Activated gamma-delta T cell (primary cell): ENCODE results near the gene SMYD3.
"Not testable (repeated sequence)": the region's sequence is repeated elsewhere in the genome, so short reads cannot be mapped to it uniquely, and the experiment has no call there.

ENCODE experiments used
- DNase-seq: peaks from one replicate; lab custom pipeline; 2025; lab: John Stamatoyannopoulos, UW

SMYD3 gene

DNA sequence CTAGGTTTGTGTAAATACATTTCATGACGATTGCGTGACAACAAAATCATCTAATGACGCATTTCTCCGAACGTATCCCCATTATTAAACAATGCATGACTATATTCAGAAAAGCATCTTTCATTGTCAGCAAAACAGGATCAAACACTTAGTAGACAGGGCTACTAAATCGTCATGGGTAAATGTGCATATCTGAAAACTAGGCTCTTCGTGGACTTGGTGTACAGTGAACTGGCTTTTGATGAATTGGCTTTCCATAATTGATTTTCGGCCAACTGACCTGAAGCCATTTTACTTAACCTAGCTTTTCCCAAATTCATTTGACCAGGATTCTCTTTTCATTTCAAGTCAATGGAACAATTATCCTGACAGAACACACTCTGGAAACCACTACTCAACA, 665.0 kb downstream of the SMYD3 start:
- no peak for DNase-seq

DNA sequence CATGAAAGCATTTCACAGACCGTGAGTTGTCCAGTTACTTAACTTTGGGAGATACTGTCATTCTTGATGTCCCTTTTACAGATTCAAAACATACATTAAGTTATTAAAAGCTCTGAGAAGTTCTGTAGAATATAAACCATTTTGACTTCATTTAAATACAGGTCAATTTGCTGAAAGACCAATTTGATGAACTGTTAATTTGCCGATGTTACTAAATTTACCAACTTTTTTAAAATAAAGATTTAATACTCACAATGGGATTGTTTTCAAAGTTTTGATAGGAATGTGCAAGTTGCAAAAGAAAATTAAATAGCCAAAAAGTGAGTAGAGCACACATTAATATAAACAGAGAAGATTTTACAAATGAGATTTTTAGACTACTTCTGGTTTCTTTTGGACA, 666.1 kb downstream of the SMYD3 start:
- no peak for DNase-seq

DNA sequence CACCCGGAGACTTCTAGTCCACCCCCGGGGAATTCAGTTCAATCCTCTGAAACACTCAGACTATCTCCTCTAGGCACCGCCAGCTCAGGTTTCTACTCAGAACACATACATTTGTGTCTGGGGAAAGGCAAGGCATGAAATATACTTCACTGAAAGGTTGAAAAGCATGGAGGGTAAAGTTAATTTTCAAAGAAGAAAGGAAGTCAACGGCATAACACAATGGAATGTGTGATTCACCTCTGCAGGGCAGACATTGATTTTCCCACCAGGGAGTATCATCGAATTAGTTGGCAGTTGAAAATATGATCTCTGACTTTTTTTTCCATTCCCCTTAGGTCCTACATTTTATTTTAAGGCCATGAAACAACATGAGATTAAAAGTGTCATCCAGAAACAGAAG, 669.4 kb downstream of the SMYD3 start:
- no peak for DNase-seq

DNA sequence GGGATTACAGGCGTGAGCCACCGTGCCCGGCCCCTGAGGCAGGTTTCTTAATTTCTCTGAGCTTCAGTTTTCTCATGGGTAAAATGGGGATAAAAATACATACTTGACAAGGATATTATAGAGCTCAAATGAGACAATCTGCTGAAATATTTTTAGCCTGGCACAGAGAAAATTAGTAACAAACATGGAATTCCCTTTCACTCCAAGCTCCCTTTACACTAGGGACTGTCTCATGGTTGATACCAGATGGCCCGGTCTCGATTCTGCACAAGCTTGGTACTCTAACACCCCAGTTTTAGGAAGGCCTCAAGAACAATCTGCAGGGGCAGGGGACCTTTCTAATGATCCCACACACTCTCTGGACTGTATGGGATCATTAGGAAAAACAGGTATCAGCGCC, 671.7 kb downstream of the SMYD3 start:
- DNase-seq: no peak

DNA sequence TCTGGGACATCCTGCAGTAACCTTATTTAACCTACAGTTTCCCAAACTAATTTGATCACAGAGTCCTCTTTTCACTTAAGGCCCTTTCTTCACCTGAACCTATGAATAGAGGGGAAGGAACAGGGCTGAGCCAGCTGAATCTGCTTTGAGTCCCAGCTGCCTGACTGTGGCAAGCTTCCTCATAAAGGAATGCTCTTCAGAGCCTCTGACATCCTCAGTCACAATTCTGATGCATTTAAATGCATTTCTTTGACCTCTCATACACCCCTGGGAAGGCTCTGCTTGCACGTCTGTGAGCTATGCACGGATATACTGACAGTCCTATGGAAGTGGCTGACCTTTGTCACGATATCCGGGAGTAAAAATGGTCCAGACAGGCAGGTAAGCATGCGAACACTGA, 673.1 kb downstream of the SMYD3 start:
- DNase-seq: no peak

DNA sequence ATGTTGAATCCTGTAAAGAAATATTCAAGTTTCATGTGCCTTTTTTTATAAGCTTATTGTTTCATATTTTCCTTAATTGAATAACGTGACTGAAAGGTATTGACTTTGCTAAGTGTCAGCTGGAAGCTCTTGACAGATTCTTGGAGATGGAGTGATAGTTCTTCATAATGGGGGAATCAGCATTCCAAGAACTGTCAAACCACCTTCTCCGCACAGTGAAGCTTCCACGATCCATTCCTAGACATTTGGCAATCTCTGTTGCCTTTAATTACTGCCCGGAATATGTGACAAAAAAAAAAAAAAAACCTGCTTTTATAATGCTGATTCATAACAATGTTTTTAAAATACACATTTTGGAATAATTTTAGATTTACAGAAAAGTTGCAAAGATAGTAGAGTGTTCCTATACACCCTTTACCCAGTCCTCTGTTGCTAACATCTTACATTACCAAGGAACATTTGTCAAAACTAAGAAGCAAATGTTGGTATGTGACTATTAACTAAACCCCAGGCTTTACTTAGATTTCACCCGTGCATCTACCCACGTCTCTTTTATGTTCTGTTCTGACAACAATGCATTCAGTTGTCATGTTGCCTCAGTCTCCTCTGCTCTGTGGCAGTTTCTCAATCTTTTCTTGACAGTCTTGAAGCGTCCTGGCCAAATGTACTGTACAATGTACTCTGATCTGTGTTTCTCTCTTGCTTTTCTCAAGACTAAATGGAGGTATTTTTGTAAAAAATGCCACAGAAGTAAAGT, 674.1 kb downstream of the SMYD3 start:
- no peak for DNase-seq

DNA sequence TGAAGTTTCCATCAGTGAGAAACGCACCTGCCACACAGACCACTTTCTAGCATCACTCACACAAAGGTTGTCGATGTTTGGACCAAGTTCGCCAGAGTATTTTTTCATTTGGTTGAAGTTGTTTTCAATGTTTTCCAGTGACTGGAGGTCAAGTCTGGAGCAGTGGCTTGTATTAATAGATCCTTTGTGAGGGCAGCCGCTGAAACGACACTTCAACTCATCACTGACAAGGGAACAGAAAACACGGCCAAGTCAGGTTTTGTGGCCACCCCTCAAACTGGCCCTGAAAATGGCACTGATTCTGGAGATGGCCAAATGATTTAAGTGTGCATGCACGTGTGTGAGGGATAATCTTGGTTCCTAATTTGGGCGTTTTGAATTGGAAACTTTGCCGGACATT, 675.6 kb downstream of the SMYD3 start:
- no peak for DNase-seq

DNA sequence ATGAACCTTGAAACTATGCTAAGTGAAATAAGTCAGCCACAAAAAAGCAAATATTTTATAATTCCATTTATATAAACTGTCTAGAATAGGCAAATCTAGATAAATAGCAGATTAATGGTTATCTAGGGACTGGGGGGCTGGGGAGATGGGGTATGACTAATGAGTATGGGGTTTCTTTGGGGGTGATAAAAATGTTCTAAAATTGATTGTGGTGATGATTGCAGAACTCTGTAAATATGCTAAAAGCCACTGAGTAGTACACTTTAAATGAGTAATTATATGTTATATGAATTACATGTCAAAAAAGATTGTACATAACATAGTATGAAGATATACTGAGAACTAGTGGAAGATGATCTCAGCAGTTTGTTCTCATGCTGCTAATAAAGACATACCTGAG, 677.3 kb downstream of the SMYD3 start:
- no peak for DNase-seq

DNA sequence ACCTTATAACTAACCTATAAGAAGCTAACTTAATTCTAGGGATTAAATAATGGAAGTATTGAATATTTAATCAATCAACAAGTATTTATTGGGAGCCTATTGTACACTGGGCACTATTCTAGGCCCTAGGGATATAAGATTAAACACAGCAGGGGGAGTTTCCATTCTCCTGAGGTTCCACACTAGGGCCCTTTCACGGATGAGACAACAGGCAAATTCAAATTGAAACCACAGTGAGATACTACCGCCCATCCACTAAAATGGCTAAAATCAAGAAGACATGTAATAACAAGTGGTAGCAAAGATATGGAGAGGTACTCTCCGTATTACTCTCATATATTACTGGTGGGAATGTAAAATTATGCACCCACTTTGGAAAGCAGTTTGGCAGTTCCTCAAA, 677.9 kb downstream of the SMYD3 start:
- DNase-seq: no peak

DNA sequence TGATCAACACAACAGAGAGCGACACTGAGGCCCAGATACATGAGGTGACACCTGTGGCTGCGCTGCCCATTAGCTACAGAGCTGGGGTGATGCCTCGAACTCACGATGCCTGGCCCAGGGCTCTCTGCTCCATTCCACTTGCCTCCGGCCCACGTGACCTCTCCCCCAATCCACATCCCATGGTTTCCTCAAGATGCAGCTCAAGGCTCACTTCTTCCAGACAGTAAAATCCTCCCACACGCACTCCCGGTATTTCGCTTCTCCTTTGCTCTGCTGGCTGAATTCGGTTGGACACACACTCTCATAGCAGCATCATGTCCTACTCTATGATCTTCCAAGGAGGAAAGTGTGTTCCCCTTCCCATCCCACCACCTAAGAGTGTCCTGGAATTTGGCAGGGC, 679.8 kb downstream of the SMYD3 start:
- DNase-seq: no peak

DNA sequence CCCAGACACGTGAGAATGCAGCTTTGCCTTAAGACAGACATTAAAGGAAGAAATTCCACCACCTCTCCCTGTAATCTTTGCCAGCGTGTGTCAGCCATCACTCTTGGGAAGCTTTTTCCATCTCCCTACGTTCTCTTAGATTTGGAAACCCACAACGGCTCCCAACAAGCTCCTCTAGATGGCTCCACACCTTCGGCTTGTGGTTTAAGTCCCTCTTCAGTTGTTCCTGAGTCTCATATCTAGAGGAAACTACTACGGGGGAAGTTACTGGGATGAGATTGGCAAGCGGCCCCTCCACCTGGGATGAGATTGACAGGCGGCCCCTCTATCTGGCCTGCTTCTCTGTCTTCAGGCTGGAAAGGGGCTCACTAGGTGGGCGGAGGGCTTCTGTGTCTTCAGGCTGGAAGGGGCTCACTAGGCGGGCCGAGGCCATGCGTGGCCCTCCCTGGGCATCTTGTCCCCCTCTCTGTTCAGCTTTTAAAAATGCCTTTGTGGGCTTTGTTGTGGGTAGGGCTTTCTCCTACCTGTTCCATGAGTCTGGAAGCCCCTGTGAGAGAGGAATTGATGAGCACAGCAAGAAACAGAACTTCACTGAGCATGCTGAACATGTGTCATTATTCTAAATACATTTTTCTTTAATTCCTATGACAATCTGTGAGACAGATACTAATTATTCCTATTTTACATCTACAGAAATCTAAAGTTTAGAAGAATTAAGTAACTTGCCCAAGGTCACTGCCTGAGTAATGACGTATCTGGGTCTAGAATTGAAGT, 681.8 kb downstream of the SMYD3 start:
- DNase-seq: no peak

DNA sequence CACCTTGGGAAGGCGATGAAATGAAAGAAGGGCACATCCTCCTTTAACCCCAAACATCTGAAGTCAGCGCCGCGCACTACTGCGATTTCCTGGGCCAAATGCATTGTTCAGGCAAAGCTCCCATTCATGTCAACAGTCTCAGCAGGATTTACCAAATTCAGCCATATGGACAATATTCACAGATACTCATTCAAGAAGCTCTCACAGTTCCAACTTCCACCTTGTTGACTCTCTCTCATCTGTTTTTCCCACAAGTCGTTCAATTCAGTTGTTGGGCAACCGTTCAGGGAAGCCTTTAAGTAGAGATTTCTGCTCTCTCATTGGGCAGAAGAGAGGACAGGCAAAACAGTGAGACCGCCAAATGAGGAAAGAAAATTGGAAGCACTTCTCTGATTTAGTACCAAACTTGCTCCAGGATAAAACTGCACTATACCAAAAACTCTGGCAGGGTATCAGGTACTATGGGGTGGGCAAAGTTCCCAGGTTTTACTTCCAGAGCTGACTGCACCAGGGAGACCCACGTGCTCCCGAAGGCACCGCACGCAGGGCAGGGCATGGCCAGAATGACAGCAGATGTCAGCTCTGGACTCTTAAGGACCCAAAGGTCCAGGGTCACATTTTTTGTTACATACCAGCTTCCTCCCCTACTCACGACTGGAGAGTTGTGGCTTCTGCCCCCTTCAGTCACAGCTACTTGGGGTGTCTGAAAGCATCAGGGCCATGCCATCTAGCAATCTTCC, 683.5 kb downstream of the SMYD3 start:
- no peak for DNase-seq

DNA sequence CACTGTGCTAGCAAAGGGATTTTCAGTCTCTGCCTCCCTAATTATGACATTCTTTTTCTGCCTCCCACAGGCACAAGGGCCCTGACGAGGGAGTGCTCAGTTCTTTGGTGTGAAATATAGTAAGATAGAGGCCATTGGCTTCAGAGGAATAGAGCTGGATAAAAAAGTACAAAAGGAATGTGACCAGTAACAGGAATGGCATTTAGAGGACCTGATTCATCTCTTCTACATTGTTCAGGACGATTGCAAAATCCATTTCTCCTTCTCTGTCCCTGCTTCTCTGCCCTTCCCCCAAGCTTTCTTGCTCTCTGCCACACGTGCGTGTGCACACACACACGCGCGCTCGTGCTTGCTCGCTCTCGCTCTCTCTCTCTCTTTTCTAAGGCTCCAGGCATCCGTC, 684.1 kb downstream of the SMYD3 start:
- DNase-seq: no peak

DNA sequence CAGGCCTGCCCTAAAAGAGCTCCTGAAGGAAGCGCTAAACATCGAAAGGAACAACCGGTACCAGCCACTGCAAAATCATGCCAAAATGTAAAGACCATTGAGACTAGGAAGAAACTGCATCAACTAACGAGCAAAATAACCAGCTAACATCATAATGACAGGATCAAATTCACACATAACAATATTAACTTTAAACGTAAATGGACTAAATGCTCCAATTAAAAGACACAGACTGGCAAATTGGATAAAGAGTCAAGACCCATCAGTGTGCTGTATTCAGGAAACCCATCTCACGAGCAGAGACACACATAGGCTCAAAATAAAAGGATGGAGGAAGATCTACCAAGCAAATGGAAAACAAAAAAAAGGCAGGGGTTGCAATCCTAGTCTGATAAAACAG, 688.7 kb downstream of the SMYD3 start:
- DNase-seq: not testable (repeated sequence)

DNA sequence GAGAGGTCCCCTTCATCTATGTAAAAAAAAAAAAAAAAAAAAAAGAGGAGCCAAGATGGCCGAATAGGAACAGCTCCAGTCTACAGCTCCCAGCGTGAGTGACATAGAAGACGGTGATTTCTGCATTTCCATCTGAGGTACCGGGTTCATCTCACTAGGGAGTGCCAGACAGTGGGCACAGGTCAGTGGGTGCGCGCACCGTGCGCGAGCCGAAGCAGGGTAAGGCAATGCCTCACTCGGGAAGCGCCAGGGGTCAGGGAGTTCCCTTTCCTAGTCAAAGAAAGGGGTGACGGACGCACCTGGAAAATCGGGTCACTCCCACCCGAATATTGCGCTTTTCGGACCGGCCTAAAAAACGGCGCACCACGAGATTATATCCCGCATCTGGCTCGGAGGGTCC, 690.6 kb downstream of the SMYD3 start:
- not testable (repeated sequence) for DNase-seq

DNA sequence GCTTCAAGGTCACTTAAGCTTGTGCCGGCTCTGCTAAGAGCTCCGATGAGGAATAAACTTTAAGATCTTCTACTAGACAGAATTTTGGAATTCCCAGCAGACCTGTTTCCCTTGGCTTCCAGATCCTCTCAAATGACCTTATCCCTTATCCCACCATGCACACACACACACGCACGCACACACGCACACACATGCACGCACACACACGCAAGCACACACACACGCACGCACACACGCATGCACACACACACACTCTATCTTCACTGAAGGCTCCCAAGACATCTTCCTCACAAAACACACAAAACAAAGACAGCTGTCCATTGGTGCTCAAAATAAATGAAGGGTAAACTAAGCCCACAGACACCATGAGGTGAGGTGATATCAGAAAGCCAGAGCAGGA, 692.4 kb downstream of the SMYD3 start:
- DNase-seq: no peak

DNA sequence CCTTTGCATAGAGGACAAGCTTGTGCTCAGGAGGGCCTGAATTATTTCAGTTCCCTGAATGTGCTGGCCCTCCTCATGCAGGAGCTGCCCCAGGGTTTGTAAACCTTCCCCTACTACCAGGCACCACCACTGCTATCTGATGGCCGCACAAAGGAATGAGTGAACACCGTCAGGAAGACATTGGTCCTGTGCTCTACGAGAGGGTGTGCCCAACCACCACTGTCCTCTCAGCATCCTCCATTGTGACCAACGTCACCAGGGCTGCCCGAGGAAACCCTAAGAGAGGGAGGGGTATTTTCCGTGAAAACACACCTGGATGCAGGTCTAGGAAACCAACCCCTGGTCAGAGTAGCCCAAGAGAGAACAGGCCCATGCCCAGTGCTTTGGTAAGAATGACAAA, 694.8 kb downstream of the SMYD3 start:
- no peak for DNase-seq

DNA sequence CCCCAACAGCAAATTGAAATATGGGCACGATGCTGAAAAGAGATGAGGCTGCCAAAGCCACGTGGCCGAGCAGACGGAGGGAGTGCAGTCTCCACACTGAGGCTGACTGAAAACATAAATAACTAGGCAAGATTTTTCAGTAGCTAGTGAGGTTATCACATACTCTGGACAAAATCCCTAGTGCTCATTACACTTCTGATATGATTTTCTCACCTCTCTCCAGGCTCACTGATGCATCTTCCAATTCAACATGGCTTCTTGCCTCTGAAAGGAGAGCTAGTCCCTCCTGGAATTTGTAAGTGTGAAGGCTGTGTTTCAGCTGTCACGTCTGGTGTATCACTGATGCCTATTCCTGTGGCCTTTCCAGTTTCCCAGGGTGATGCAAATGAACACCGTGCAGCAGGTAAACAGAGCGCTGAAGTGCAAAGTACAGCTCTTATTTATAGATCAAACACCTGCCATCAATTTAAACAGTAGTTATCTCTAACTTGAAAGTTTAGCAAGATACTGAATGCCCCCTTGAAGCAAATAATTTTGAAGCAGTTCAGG, 696.2 kb downstream of the SMYD3 start:
- DNase-seq: no peak

DNA sequence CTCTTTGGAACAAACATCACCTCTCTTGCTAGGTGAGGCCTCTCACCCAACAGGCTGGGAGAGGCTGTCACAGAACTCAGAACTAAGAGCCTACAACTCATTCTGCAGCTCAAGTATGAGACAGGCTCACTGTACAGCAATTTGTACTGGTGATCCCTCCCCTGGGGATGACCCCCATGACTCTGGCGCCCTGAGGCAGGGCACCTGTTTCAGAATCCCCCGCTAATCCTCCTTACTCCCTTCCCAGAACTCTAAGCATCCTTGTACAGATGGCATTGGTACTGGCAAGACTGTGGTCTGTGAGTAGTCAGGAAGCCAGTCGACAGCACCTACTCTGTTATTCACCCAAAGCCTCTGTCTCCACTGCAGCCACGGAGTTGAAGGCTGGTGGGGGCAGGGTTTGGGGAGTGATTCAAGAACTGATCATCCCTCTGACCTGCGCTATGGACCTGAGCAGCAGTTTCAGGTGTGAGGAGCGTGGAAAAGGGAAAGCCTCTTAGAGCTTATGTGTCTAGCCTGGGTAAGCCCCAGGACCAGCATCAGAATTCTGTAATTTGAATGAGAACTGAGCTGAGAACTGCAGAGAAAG, 696.8 kb downstream of the SMYD3 start:
- DNase-seq: no peak

DNA sequence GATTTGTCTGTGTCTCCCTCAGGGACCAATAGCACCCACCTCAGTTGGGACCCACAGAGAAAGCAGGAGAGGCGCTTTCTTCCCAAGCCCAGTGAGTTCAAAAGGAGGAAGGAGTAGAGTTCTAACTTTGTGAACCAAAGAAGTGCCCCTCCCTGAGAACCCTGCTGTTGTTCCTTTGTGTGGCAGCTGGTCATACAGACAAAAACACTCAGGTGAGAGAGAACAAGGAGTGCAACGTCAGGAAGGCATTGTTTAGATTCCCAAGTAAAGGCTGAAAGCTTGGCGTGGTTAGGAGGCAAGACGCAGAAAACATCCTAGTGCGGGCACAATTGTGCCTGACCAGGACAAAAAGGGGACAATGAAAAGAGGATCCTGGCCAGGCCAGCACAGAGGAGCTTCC, 697.7 kb downstream of the SMYD3 start:
- DNase-seq: no peak

DNA sequence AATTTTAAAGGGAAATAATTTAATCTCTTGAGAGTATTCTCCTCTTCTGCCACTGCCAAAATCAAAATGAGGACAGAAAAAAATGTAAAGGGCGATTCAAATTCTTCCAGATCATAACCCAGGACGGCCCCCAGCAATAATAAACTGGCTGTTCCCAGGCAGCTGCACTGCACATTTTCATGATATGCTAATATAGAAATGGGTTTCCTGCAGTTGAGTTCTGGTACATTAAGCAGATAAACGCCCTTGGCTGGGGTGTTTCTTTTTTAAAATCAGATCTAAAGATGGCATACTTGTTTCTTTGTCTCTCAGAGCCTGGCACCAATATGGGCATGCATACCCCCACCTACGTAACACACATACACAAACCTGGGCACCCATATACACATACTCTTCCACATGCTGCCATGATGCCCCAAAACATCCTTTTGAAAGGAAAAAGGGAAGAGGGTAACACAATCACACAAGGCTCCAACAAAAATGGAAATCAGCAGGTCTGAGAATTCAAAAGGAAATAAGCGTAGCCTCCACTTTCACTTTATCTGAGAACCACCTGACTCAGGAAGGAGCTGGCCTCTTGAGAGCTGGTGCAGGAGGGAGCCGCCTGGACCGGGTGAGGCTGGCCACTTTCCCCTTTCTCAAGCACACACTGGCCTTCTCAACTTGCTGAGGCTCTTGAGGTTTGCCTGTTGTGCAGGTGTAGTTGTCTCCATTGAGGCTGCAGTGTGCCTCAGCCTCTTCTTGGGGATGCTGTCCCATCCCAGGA, 698.9 kb downstream of the SMYD3 start:
- no peak for DNase-seq
